ENCODE data around the gene PELI1. TPM values are rescaled to one million over a fixed set of nuclear protein-coding genes. Genes with fewer than 3 reads are reported as not detected.

Gene PELI1
- total and polyA plus RNA-seq, 2 donors (not counting 3 experiments of a cell fraction or from before 2014, with no cell fraction given): 14.2 to 30.9 TPM

DNA sequence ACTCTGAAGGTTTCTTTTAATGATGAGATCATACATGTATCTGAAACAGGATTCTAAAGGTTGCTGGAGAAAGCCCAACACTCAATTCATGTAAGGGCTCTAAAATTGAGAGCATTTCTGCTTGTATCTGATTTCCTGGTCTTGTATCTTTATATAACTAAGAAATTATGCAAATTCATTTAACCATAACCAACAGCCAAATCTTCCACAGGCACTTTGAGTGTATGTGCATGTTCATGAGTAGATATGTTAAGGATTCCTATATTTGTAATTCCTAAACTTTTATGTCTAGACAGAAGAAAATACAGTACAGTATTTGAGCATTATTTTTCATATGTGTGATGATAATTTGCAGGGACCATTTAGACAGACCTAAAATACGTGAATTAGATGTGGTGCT lies 20.4 kb upstream of the PELI1 start:
- TF ChIP-seq, protein P1, sequence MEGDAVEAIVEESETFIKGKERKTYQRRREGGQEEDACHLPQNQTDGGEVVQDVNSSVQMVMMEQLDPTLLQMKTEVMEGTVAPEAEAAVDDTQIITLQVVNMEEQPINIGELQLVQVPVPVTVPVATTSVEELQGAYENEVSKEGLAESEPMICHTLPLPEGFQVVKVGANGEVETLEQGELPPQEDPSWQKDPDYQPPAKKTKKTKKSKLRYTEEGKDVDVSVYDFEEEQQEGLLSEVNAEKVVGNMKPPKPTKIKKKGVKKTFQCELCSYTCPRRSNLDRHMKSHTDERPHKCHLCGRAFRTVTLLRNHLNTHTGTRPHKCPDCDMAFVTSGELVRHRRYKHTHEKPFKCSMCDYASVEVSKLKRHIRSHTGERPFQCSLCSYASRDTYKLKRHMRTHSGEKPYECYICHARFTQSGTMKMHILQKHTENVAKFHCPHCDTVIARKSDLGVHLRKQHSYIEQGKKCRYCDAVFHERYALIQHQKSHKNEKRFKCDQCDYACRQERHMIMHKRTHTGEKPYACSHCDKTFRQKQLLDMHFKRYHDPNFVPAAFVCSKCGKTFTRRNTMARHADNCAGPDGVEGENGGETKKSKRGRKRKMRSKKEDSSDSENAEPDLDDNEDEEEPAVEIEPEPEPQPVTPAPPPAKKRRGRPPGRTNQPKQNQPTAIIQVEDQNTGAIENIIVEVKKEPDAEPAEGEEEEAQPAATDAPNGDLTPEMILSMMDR (IDR thresholded peaks at IDR 0.05; ENCODE audit: extremely low read depth in 1 of 2, insufficient read depth in 1 of 2, low read depth in 1 of 2, low read length in 2 of 2): no peak
- TF ChIP-seq, protein P2, sequence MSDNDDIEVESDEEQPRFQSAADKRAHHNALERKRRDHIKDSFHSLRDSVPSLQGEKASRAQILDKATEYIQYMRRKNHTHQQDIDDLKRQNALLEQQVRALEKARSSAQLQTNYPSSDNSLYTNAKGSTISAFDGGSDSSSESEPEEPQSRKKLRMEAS (IDR thresholded peaks at IDR 0.05; ENCODE audit: insufficient read depth, insufficient read length): no peak
- TF ChIP-seq POLR2A (IDR thresholded peaks at IDR 0.05; ENCODE audit: low read depth, low read length) (no peak), FOS (IDR thresholded peaks at IDR 0.05; ENCODE audit: borderline replicate concordance, insufficient read depth, low read length) (no peak), GATA2 (IDR thresholded peaks at IDR 0.05; ENCODE audit: insufficient read depth, insufficient read length, low read depth, low read length) (no peak), POLR2AphosphoS5 (IDR thresholded peaks at IDR 0.05; ENCODE audit: insufficient read depth, low read depth, low read length) (no peak), EZH2 (IDR thresholded peaks at IDR 0.05; ENCODE audit: borderline replicate concordance, low read depth, low read length, severe bottlenecking) (no peak), MYC (IDR thresholded peaks at IDR 0.05; ENCODE audit: low read depth, low read length) (no peak), JUN (IDR thresholded peaks at IDR 0.05; ENCODE audit: borderline replicate concordance, insufficient read depth, insufficient read length, low read depth) (no peak)
- ChIA-PET POLR2A (no interaction called here), CTCF (no interaction called here)
- Histone ChIP-seq H3K27me3 (ENCODE audit: control insufficient read depth in 2 of 2, insufficient read depth in 2 of 2, low read length in 2 of 2) (no peaks in the 10 kb centered on the region), H3K9ac (replicated peaks; ENCODE audit: extremely low read depth, insufficient read depth, low read length) (no peak overlapping the region), H3K4me2 (ENCODE audit: insufficient read depth, low read length) (no peak overlapping the region), H2AFZ (ENCODE audit: low read depth, low read length) (no peak overlapping the region), H3K36me3 (ENCODE audit: control insufficient read depth in 2 of 2, extremely low read depth in 1 of 2, insufficient read depth in 2 of 2, low read length in 2 of 2) (no peaks in the 10 kb centered on the region), H4K20me1 (replicated peaks; ENCODE audit: control insufficient read depth, extremely low read depth, insufficient read depth, low read length) (no peaks in the 10 kb centered on the region), H3K4me3 (replicated peaks in 1 of 3; ENCODE audit: insufficient read depth in 1 of 3, low read depth in 1 of 3, low read length in 3 of 3) (no peak overlapping the region), H3K27ac (ENCODE audit: insufficient read depth, low read depth, low read length) (no peak overlapping the region), H3K4me1 (ENCODE audit: control insufficient read depth, extremely low read depth, insufficient read depth, low read length) (no peaks in the 10 kb centered on the region), H3K9me3 (replicated peaks; ENCODE audit: control insufficient read depth, insufficient read depth, low read length) (no peaks in the 10 kb centered on the region), H3K79me2 (ENCODE audit: control insufficient read depth, insufficient read depth, low read length) (no peaks in the 10 kb centered on the region), H3K9me1 (replicated peaks; ENCODE audit: control insufficient read depth, extremely low read depth, insufficient read depth, low read length) (no peaks in the 10 kb centered on the region)
- dilution Hi-C loops (cut with MboI; ENCODE audit: extremely low pct_ligation_motif_present, low sequenced_read_pairs): no loop called here
- intact Hi-C loops (cut with micrococcal nuclease): no loop called here
- FAIRE-seq: no peak
- BruUV-seq (replicated peaks): no TSS peak
- DNase-seq (ENCODE audit: low read depth, low spot score): no peak
